CD14-positive monocyte (primary cell): Measurements from ENCODE around the gene TGM2. TPM values are rescaled to one million over a fixed set of nuclear protein-coding genes. Genes with fewer than 3 reads are reported as not detected.

ENCODE experiments used
- DNase-seq, 3 donors: peaks; one replicate each; pipeline ENCODE4 v3.0.0-alpha.2; 2011 to 2022
- H2AFZ ChIP-seq: 2 replicates; pipeline ENCODE4 v1.6.0; 2012; ENCODE audit warnings: mild to moderate bottlenecking, low read depth, low read length, inconsistent platforms; ENCODE audit not compliant: insufficient read depth, poor library complexity, severe bottlenecking
- H3K27ac ChIP-seq, 2 donors: 1 replicate in 1 of 2; 2 replicates in 1 of 2; pipeline ENCODE4 v1.5.1; 2012 to 2013; ENCODE audit warnings: low read length in 2 of 2, control low read depth in 1 of 2, inconsistent platforms in 1 of 2, low read depth in 1 of 2, mild to moderate bottlenecking in 1 of 2
- H3K27me3 ChIP-seq, 2 donors: one replicate each; pipeline versions ENCODE4 v1.6.0 to v1.6.1; 2011 to 2013; ENCODE audit warnings: low read length in 2 of 2; ENCODE audit not compliant: control insufficient read depth in 2 of 2, insufficient read depth in 2 of 2
- H3K36me3 ChIP-seq, 2 donors: replicated peaks in 1 of 2; 1 replicate in 1 of 2; 2 replicates in 1 of 2; pipeline versions ENCODE4 v1.5.1 to v1.6.1; 2012 to 2013; ENCODE audit warnings: low read length in 2 of 2, control low read depth in 1 of 2, inconsistent platforms in 1 of 2, mild to moderate bottlenecking in 1 of 2; ENCODE audit not compliant: insufficient read depth in 2 of 2, control insufficient read depth in 1 of 2
- H3K4me1 ChIP-seq, 2 donors: 1 replicate in 1 of 2; 2 replicates in 1 of 2; pipeline versions ENCODE4 v1.5.1 to v1.6.1; 2012 to 2013; ENCODE audit warnings: low read length in 2 of 2, control low read depth in 1 of 2, inconsistent platforms in 1 of 2, mild to moderate bottlenecking in 1 of 2, moderate library complexity in 1 of 2; ENCODE audit not compliant: insufficient read depth in 2 of 2, control insufficient read depth in 1 of 2
- H3K4me2 ChIP-seq: replicated peaks from 2 replicates; pipeline ENCODE3; 2012; ENCODE audit warnings: low read length, moderate library complexity, mild to moderate bottlenecking; ENCODE audit not compliant: poor library complexity, severe bottlenecking; ENCODE audit errors: extremely low read depth
- H3K4me3 ChIP-seq, 3 experiments: fragments of 200-600 bp in 1 of 3; sonication (generic) in 1 of 3; replicated peaks in 1 of 3; 1 replicate in 2 of 3; 2 replicates in 1 of 3; pipeline ENCODE4 v1.5.1; 2011 to 2013; ENCODE audit warnings: low read length in 3 of 3, mild to moderate bottlenecking in 3 of 3, control low read depth in 2 of 3, low read depth in 2 of 3, inconsistent platforms in 1 of 3, moderate library complexity in 1 of 3
- H3K79me2 ChIP-seq: 2 replicates; pipeline ENCODE4 v1.6.0; 2012; ENCODE audit warnings: mild to moderate bottlenecking, control low read depth, inconsistent platforms, low read length, moderate library complexity; ENCODE audit not compliant: insufficient read depth
- H3K9ac ChIP-seq: 2 replicates; pipeline ENCODE4 v1.6.0; 2017; ENCODE audit warnings: low read length, mild to moderate bottlenecking; ENCODE audit not compliant: insufficient read depth, poor library complexity, severe bottlenecking
- H3K9me3 ChIP-seq, 2 donors: replicated peaks in 1 of 2; 1 replicate in 1 of 2; 2 replicates in 1 of 2; pipeline versions ENCODE4 v1.5.1 to v1.6.1; 2012 to 2013; ENCODE audit warnings: low read length in 2 of 2, control low read depth in 1 of 2; ENCODE audit not compliant: control insufficient read depth in 1 of 2, insufficient read depth in 1 of 2
- H4K20me1 ChIP-seq: 2 replicates; pipeline ENCODE4 v1.6.0; 2012; ENCODE audit warnings: mild to moderate bottlenecking, low read length, control low read depth, moderate library complexity; ENCODE audit not compliant: insufficient read depth
- H3K27ac Mint-ChIP-seq, 7 donors: one replicate each; pipeline ENCODE4 v1.8.0; 2020; ENCODE audit warnings: mild to moderate bottlenecking in 7 of 7, mixed read lengths in 7 of 7, moderate library complexity in 6 of 7, inconsistent platforms in 2 of 7
- H3K27me3 Mint-ChIP-seq, 3 donors: one replicate each; pipeline ENCODE4 v1.8.0; 2021 to 2022; ENCODE audit warnings: low read depth in 3 of 3, mild to moderate bottlenecking in 3 of 3, mixed read lengths in 3 of 3, moderate library complexity in 3 of 3, inconsistent platforms in 1 of 3
- H3K36me3 Mint-ChIP-seq, 2 donors: one replicate each; pipeline ENCODE4 v1.8.0; 2020; ENCODE audit warnings: mixed read lengths in 2 of 2, inconsistent platforms in 1 of 2, mild to moderate bottlenecking in 1 of 2
- H3K4me1 Mint-ChIP-seq: one replicate; pipeline ENCODE4 v1.8.0; 2020; ENCODE audit warnings: mild to moderate bottlenecking, mixed read lengths
- H3K4me3 Mint-ChIP-seq, 2 donors: one replicate each; pipeline ENCODE4 v1.8.0; 2020; ENCODE audit warnings: mild to moderate bottlenecking in 2 of 2, mixed read lengths in 2 of 2, moderate library complexity in 1 of 2
- H3K9me3 Mint-ChIP-seq, 7 donors: one replicate each; pipeline ENCODE4 v1.8.0; 2020 to 2022; ENCODE audit warnings: mixed read lengths in 7 of 7, mild to moderate bottlenecking in 6 of 7, moderate library complexity in 6 of 7, inconsistent platforms in 2 of 7
- WGBS: methylation state at CpG from one replicate; pipeline ENCODE4 v1.1.5; 2013; ENCODE audit warnings: missing lambda C conversion rate; ENCODE audit not compliant: insufficient coverage; 5-methylcytosine and 5-hydroxymethylcytosine counted together
- intact Hi-C, 2 donors: fragments of 100-400 bp; cut with micrococcal nuclease; formaldehyde crosslinking; loops; one replicate each; pipeline versions ENCODE4 v1.15.0 to v1.15.1; 2023
- polyA plus RNA-seq, 3 donors: library from polyadenylated mRNA; depleted of rRNA in 1 of 3; unstranded in 2 of 3; stranded (reverse) in 1 of 3; fragments of 300-500 nt in 2 of 3; fragments of >200 nt in 1 of 3; fragmentation: Illumina TruSeq in 2 of 3; gene quantifications; 1 replicate in 2 of 3; 2 replicates in 1 of 3; pipeline ENCODE4 v1.2.3, GENCODE V29; 2012 to 2021
- TF ChIP-seq, protein P1 (sequence below): fragments of 200-600 bp; IDR thresholded peaks from one replicate; pipeline ENCODE4 v1.8.0; 2022; ENCODE audit warnings: antibody characterized with exemption, mild to moderate bottlenecking

Gene TGM2
- polyA plus RNA-seq, 3 donors: 0.47 to 1.7 (median 1.6) TPM

DNA sequence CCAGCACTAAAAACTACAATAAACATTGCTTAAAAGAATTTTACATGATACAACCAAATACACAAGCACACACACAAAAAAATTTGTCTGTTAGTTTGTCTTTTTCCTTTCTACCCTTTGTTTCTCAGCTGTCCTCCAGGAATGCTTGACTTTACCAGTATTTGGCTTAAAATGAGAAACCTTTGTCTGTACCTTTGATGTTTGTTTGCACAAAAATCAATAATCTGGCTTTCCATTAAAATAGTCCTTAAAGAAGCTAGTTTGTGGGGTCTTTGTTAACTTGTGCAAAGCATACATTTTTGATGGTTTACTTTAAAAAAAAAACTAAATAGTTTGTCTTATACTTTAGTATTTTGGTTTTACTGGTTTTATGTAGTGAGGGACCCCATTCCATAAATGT lies 82.2 kb downstream of the TGM2 start:
- Mint-ChIP-seq H3K36me3 (peaks cover 91 to 92% of the 10 kb centered on the region in 2 donors), H3K27me3 (no peaks in the 10 kb centered on the region), H3K27ac (no peak overlapping the region), H3K4me1 (no peaks in the 10 kb centered on the region), H3K4me3 (no peak overlapping the region), H3K9me3 (peaks cover 0 to 5% (median 2%) of the 10 kb centered on the region in 7 donors)
- Histone ChIP-seq H3K79me2 (peaks cover 40% of the 10 kb centered on the region), H3K9me3 (no peaks in the 10 kb centered on the region), H4K20me1 (peaks cover 9% of the 10 kb centered on the region), H3K4me2 (no peak overlapping the region), H3K9ac (no peak overlapping the region), H3K4me1 (no peaks in the 10 kb centered on the region), H3K36me3 (peaks cover 59 to 99% of the 10 kb centered on the region in 2 donors), H3K4me3 (no peak overlapping the region), H3K27me3 (no peaks in the 10 kb centered on the region), H2AFZ (no peak overlapping the region), H3K27ac (no peak overlapping the region)
- TF ChIP-seq, protein P1, sequence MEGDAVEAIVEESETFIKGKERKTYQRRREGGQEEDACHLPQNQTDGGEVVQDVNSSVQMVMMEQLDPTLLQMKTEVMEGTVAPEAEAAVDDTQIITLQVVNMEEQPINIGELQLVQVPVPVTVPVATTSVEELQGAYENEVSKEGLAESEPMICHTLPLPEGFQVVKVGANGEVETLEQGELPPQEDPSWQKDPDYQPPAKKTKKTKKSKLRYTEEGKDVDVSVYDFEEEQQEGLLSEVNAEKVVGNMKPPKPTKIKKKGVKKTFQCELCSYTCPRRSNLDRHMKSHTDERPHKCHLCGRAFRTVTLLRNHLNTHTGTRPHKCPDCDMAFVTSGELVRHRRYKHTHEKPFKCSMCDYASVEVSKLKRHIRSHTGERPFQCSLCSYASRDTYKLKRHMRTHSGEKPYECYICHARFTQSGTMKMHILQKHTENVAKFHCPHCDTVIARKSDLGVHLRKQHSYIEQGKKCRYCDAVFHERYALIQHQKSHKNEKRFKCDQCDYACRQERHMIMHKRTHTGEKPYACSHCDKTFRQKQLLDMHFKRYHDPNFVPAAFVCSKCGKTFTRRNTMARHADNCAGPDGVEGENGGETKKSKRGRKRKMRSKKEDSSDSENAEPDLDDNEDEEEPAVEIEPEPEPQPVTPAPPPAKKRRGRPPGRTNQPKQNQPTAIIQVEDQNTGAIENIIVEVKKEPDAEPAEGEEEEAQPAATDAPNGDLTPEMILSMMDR: no peak
- DNase-seq: no peak
- intact Hi-C loops: no loop called here

DNA sequence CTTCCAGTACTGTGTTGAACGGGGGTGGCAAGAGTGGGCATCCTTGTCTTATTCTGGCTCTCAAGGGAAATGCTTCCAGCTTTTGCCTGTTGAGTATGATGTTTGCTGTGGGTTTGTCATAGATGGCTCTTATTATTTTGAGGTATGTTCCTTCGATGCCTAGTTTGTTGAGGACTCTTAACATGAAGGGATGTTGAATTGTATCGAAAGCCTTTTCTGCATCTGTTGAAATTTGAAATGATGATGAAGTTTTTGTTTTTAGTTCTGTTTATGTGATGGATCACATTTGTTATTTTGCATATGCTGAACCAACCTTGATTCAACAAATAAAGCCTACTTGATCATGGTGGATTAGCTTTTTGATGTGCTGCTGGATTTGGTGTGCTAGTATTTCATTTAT lies 83.5 kb downstream of the TGM2 start:
- no peaks in the 10 kb centered on the region for H3K4me1 ChIP-seq
- TF ChIP-seq, protein P1: no peak
- no peak overlapping the region for H3K27ac ChIP-seq
- H3K36me3 Mint-ChIP-seq: peaks cover 87 to 92% of the 10 kb centered on the region in 2 donors
- WGBS: no CpG with 5 or more reads among the region's 3 CpGs
- no peak for DNase-seq
- H4K20me1 ChIP-seq: peaks cover 9% of the 10 kb centered on the region
- intact Hi-C loops: no loop called here
- peaks cover 44% of the 10 kb centered on the region for H3K79me2 ChIP-seq
- H3K4me2 ChIP-seq: no peak overlapping the region
- peak overlapping the region in 3 of 7 donors; percentile 10 to 85 (median 15) for H3K27ac Mint-ChIP-seq
- H3K4me3 Mint-ChIP-seq: no peak overlapping the region
- no peak overlapping the region for H3K9ac ChIP-seq
- no peak overlapping the region for H2AFZ ChIP-seq
- no peaks in the 10 kb centered on the region for H3K27me3 ChIP-seq
- H3K9me3 ChIP-seq: no peaks in the 10 kb centered on the region
- no peaks in the 10 kb centered on the region for H3K27me3 Mint-ChIP-seq
- no peaks in the 10 kb centered on the region for H3K4me1 Mint-ChIP-seq
- no peak overlapping the region for H3K4me3 ChIP-seq
- peaks cover 0 to 4% (median 2%) of the 10 kb centered on the region in 7 donors for H3K9me3 Mint-ChIP-seq
- H3K36me3 ChIP-seq: peaks cover 54 to 98% of the 10 kb centered on the region in 2 donors
